GM12892 (cell line): ENCODE measurements around the gene TRIOBP.
A peak's percentile ranks its signal among the peaks of the same experiment; 100 is the strongest.

Source experiments
- DNase-seq: peaks from one replicate; pipeline ENCODE4 v3.0.0; 2011; ENCODE audit not compliant: insufficient read length
- FAIRE-seq: peaks from 2 replicates; lab custom pipeline; 2011; peaks lifted over from hg19 to GRCh38; lab: Jason Lieb, UNC
- POLR2A ChIP-seq: IDR thresholded peaks from 2 replicates; pipeline ENCODE4 v1.6.1; 2011; ENCODE audit warnings: low read depth, low read length, control low read depth
- POLR2AphosphoS5 ChIP-seq: IDR thresholded peaks from 2 replicates; pipeline ENCODE4 v1.6.1; 2011; ENCODE audit warnings: low read depth, low read length, control low read depth
- TAF1 ChIP-seq: IDR thresholded peaks from 2 replicates; pipeline ENCODE4 v1.6.1; 2011; ENCODE audit warnings: low read depth, mild to moderate bottlenecking, control low read depth, low read length, borderline replicate concordance

TRIOBP gene

GRCh38 chr22:37803639-37804351 is 106.9 kb downstream of the TRIOBP start:
- TF ChIP-seq TAF1 (no peak), POLR2A (no peak), POLR2AphosphoS5 (no peak)
- peak; percentile 64 for FAIRE-seq
- no peak for DNase-seq

DNA sequence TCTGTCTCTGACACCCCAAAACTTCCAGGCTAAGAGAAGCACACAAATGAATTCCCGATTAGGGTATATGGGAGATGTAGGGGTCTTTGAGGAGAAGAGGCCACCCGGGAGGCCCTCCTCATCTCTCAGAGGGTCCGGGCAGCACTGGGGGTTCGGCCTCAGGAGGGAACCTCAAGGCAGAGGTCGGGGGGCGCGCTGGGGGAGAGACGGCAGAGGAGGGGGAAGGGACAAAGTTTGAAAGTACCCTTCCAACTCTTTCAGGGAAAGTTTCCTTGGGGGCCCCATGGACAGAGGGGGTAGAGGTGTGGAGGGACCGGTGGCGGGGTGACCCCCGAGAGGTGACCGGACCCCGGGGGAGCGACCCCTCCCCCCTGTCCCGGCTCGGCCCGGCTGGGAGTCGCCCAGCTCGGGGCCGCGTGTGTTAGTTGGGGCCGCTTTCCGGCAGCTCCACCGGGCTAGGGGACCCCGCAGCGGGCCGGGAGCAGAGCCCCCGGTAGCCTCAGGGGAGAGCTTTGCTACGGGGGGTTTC is 107.6 kb downstream of the TRIOBP start:
- DNase-seq: no peak
- TF ChIP-seq TAF1 (no peak), POLR2A (no peak), POLR2AphosphoS5 (no peak)
- no peak for FAIRE-seq

GRCh38 chr22:37804881-37805809 is 108.3 kb downstream of the TRIOBP start:
- DNase-seq (no peak), FAIRE-seq (no peak)
- TF ChIP-seq TAF1 (no peak), POLR2AphosphoS5 (no peak), POLR2A (peak; percentile 59)

- TF ChIP-seq POLR2A (no peak), TAF1 (no peak), POLR2AphosphoS5 (no peak)
- no peak for FAIRE-seq
Measured at GRCh38 chr22:37805810-37806277, 109.0 kb downstream of the TRIOBP start.

DNA sequence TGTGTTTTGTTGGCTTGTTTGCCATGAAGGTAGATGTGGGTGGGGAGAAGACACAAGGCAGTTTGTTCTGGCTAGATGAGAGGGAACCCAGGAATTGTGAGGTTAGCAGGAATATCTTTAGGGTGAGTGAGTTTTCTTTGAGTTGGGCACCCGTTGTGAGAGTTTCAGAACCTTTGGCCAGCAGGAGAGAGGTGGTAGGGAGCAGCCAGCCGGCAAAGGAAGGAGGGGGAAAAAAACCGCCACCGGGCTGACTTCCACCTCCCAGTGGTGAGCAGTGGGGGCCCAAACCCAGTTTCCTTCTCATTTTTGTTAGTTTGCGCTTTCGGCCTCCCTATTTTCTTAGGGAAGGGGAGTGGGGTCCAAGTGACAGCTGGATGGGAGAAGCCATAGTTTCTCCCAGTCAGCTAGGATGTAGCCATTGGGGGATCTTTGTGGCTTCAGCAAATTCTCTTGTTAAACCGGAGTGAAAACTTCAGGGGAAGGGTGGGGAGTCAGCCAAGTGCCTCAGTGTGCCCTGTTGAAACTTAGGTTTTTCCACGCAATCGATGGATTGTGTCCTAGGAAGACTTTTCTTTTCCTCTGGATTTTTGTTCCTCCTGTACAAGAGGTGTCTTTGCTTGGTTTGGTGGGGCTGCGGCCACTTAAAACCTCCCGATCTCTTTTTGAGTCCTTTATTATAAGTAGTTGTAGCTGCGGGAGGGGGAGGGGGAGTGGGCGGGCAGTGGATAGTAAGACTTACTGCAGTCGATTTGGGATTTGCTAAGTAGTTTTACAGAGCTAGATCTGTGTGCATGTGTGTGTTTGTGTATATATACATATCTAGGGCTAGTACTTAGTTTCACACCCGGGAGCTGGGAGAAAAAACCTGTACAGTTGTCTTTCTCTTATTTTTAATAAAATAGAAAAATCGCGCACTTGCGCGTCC is 109.8 kb downstream of the TRIOBP start:
- DNase-seq (no peak), FAIRE-seq (no peak)
- TF ChIP-seq POLR2A (no peak), TAF1 (no peak), POLR2AphosphoS5 (no peak)

More at GRCh38 chr22:37805810-37806277, 109.0 kb downstream of the TRIOBP start:
- DNase-seq: no peak

- peak; percentile 99 for FAIRE-seq
- TF ChIP-seq POLR2A: peak; percentile 63; the same call in 1 of the 2 replicates
- TF ChIP-seq TAF1: no peak
- TF ChIP-seq POLR2AphosphoS5: peak; percentile 39; the same call in 1 of the 2 replicates
- peak; percentile 99 for DNase-seq
Measured at GRCh38 chr22:37807410-37808293, 110.8 kb downstream of the TRIOBP start, which contains the start of gene GCAT. TSS of gene GCAT (plus strand) at chr22:37807934. CDS start at chr22:37807968, 34 bp downstream.

GRCh38 chr22:37808294-37808657 is 111.4 kb downstream of the TRIOBP start:
- no peak for TF ChIP-seq POLR2A
- no peak for TF ChIP-seq TAF1
- TF ChIP-seq POLR2AphosphoS5: no peak
- DNase-seq (no peak), FAIRE-seq (no peak)

- no peak for FAIRE-seq
- DNase-seq: no peak
- TF ChIP-seq TAF1: no peak
- TF ChIP-seq POLR2AphosphoS5: no peak
- TF ChIP-seq POLR2A: no peak
Measured at GRCh38 chr22:37809672-37810333, 113.0 kb downstream of the TRIOBP start.

DNA sequence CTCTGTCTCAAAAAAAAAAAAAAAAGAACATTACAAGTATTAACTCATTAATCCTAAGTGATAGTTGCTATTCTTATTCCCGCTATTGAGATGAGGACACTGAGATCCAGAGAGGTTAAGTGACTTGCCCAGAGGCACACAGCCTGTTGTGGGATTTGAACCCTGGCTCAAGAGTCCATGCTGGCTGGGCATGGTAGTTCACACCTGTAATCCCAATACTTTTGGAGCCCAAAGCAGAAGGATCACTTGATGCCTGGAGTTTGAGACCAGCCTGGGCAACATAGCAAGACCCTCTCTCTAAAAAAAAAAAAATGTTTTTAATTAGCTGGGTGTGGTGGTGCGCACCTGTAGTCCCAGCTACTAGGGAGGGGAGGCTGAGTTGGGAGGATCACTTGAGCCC is 115.0 kb downstream of the TRIOBP start:
- DNase-seq (no peak), FAIRE-seq (no peak)
- no peak for TF ChIP-seq TAF1
- no peak for TF ChIP-seq POLR2AphosphoS5
- no peak for TF ChIP-seq POLR2A
